K562 (cell line): ENCODE results near the gene TBR1. TPM values are rescaled to one million over a fixed set of nuclear protein-coding genes. Genes with fewer than 3 reads are reported as not detected.

Experiments
- ATAC-seq: fragments of 200-7000 bp; cut with Tn5 transposase; 3 replicates; pipeline ENCODE4 v1.9.1; 2020; ENCODE audit warnings: moderate library complexity
- BruUV-seq: library from RNA; stranded (reverse); fragments of 400-500 nt; replicated peaks from 2 replicates; lab custom pipeline; 2021; lab: Mats Ljungman, UMichigan
- CTCF ChIA-PET: fragments of 300-600 bp; formaldehyde crosslinking; extraction: SDS; loops from one replicate; lab custom pipeline; 2021; ENCODE audit warnings: low intra/inter-chr PET ratio; lab: Yijun Ruan, JAX
- POLR2A ChIA-PET: fragments of 300-600, 350-650 bp; sonication (Branson Sonifier 250); formaldehyde crosslinking; extraction: SDS; loops from one replicate; lab custom pipeline; 2021; ENCODE audit warnings: antibody characterized with exemption, inconsistent platforms; lab: Yijun Ruan, JAX
- DNase-seq, 4 experiments: peaks; one replicate each; pipeline versions ENCODE4 v3.0.0 to v3.0.0-alpha.2; 2011 to 2018; ENCODE audit warnings: low spot score in 3 of 4, mixed read lengths in 3 of 4; ENCODE audit errors: extremely low read depth in 1 of 4
- FAIRE-seq: peaks from 2 replicates; lab custom pipeline; 2011; peaks lifted over from hg19 to GRCh38; lab: Jason Lieb, UNC
- H2AFZ ChIP-seq: 2 replicates; pipeline ENCODE4 v1.6.0; 2011; ENCODE audit warnings: low read depth, low read length, control low read depth, inconsistent platforms
- H3K27ac ChIP-seq: fragments of 200-600 bp; 3 replicates; pipeline ENCODE4 v1.8.0; 2011; ENCODE audit warnings: low read depth, mild to moderate bottlenecking, control low read depth, inconsistent platforms, low read length, moderate library complexity, mixed read lengths; ENCODE audit errors: extremely low read depth
- H3K27me3 ChIP-seq, 2 experiments: fragments of 300-600 bp in 1 of 2; 2 replicates in 1 of 2; 3 replicates in 1 of 2; pipeline versions ENCODE4 v1.6.0 to v1.8.0; 2011; ENCODE audit warnings: inconsistent platforms in 2 of 2, low read length in 2 of 2, mild to moderate bottlenecking in 1 of 2, mixed read lengths in 1 of 2, moderate library complexity in 1 of 2; ENCODE audit not compliant: control insufficient read depth in 2 of 2, insufficient read depth in 2 of 2
- H3K36me3 ChIP-seq: fragments of 300-600 bp; 3 replicates; pipeline ENCODE4 v1.8.0; 2011; ENCODE audit warnings: mild to moderate bottlenecking, low read length, inconsistent platforms; ENCODE audit not compliant: control insufficient read depth, insufficient read depth
- H3K4me1 ChIP-seq, 2 experiments: fragments of 200-600 bp in 1 of 2; replicated peaks in 1 of 2; 2 replicates in 1 of 2; 3 replicates in 1 of 2; pipeline versions ENCODE4 v1.5.1 to v1.8.0; 2011; ENCODE audit warnings: inconsistent platforms in 2 of 2, low read length in 2 of 2, mild to moderate bottlenecking in 1 of 2, mixed read lengths in 1 of 2, moderate library complexity in 1 of 2; ENCODE audit not compliant: control insufficient read depth in 2 of 2, insufficient read depth in 2 of 2
- H3K4me2 ChIP-seq: 2 replicates; pipeline ENCODE4 v1.6.1; 2011; ENCODE audit warnings: low read length, control low read depth, inconsistent platforms, mixed read lengths; ENCODE audit not compliant: insufficient read depth
- H3K4me3 ChIP-seq: fragments of 200-600 bp; sonication (generic), shearing (Covaris generic); 2 replicates; pipeline ENCODE4 v1.5.1; 2016; ENCODE audit warnings: control low read depth, inconsistent platforms
- H3K79me2 ChIP-seq: fragments of 200-600 bp; 3 replicates; pipeline ENCODE4 v1.8.0; 2011; ENCODE audit warnings: low read length, inconsistent platforms; ENCODE audit not compliant: control insufficient read depth, insufficient read depth
- H3K9ac ChIP-seq, 2 experiments: 2 replicates each; pipeline versions ENCODE4 v1.6.0 to v1.6.1; 2011; ENCODE audit warnings: low read depth in 2 of 2, low read length in 2 of 2, control low read depth in 1 of 2, inconsistent platforms in 1 of 2, mild to moderate bottlenecking in 1 of 2, mixed read lengths in 1 of 2; ENCODE audit not compliant: insufficient read depth in 1 of 2
- H3K9me1 ChIP-seq: one replicate; pipeline ENCODE4 v1.6.0; 2011; ENCODE audit warnings: inconsistent platforms, mild to moderate bottlenecking, low read length, moderate library complexity; ENCODE audit not compliant: control insufficient read depth, insufficient read depth
- H3K9me3 ChIP-seq: replicated peaks from 2 replicates; pipeline ENCODE4 v1.5.1; 2011; ENCODE audit warnings: low read depth, low read length, inconsistent platforms; ENCODE audit not compliant: control insufficient read depth, insufficient read depth
- H4K20me1 ChIP-seq: replicated peaks from 2 replicates; pipeline ENCODE4 v1.6.1; 2011; ENCODE audit warnings: low read length, inconsistent platforms, mixed read lengths; ENCODE audit not compliant: control insufficient read depth, insufficient read depth
- NFXL1 ChIP-seq: fragments of 450-650 bp; formaldehyde crosslinking; IDR thresholded peaks from 2 replicates; pipeline ENCODE4 v1.4.0; 2021; ENCODE audit warnings: mild to moderate bottlenecking
- SMARCA4 ChIP-seq: fragments of 450-650 bp; IDR thresholded peaks from 2 replicates; pipeline ENCODE4 v1.6.1; 2016
- STAT5B ChIP-seq: fragments of 250-450 bp; sonication (Bioruptor Pico); IDR thresholded peaks from 2 replicates; pipeline ENCODE4 v1.8.0; 2021; ENCODE audit warnings: mild to moderate bottlenecking, inconsistent platforms
- TBL1XR1 ChIP-seq, 2 experiments: IDR thresholded peaks; 2 replicates each; pipeline ENCODE4 v1.6.1; 2012; ENCODE audit warnings: improper control_type of control experiment in 2 of 2, low read length in 2 of 2, mild to moderate bottlenecking in 1 of 2
- U2AF2 ChIP-seq: fragments of 200-400 bp; formaldehyde crosslinking; optimal IDR thresholded peaks from 2 replicates; pipeline ENCODE3; 2017; ENCODE audit warnings: low read depth, mild to moderate bottlenecking, low read length
- ZNF253 ChIP-seq: fragments of 250-450 bp; sonication (Bioruptor Pico); conservative IDR thresholded peaks from 2 replicates; pipeline ENCODE4 v1.6.1; 2021; ENCODE audit warnings: mild to moderate bottlenecking
- WGBS: fragments of 100-300 bp; shearing (Covaris generic); methylation state at CpG from one replicate; pipeline ENCODE4 v1.1.6; 2016; ENCODE audit warnings: low coverage, mixed read lengths; ENCODE audit not compliant: insufficient coverage; ENCODE audit errors: missing lambda C conversion rate; 5-methylcytosine and 5-hydroxymethylcytosine counted together
- in situ Hi-C: fragments of 300-500 bp; cut with MboI; formaldehyde crosslinking; loops from 4 replicates; pipeline ENCODE4 v1.15.0; 2018; ENCODE audit warnings: inconsistent platforms, mixed read lengths
- intact Hi-C: fragments of 100-400 bp; cut with micrococcal nuclease; formaldehyde crosslinking; loops from 2 replicates; pipeline ENCODE4 v1.14.2; 2022
- polyA plus RNA-seq, 8 experiments: library from polyadenylated mRNA; depleted of rRNA in 4 of 8; stranded (reverse) in 5 of 8; unstranded in 3 of 8; fragments of >200 nt; fragmentation: Nextera tagmentation in 2 of 8; fragmentation: Illumina TruSeq in 1 of 8; extraction: Ambion mirVana in 2 of 8; extraction: Trizol in 1 of 8; gene quantifications; 2 replicates each; pipeline versions ENCODE4 v1.2.1 to v1.2.3, GENCODE V29; 2011 to 2014; ENCODE audit warnings: inconsistent platforms in 1 of 8, missing spikeins in 1 of 8
- total RNA-seq, 7 experiments: library from RNA; depleted of rRNA in 6 of 7; stranded (reverse); fragments of >200 nt in 6 of 7; fragmentation: Illumina TruSeq in 2 of 7; extraction: Trizol in 2 of 7; gene quantifications; 2 replicates each; pipeline versions ENCODE4 v1.2.1 to v1.2.3, GENCODE V29; 2011 to 2021; ENCODE audit warnings: low replicate concordance in 1 of 7
- TF ChIP-seq, protein P1 (sequence below): fragments of 250-450 bp; sonication (Bioruptor Pico); IDR thresholded peaks from 2 replicates; pipeline ENCODE4 v1.5.0; 2021; ENCODE audit warnings: mild to moderate bottlenecking, moderate library complexity
- TF ChIP-seq, protein P2 (sequence below): fragments of 450-650 bp; IDR thresholded peaks from 2 replicates; pipeline ENCODE4 v1.6.1; 2017; ENCODE audit warnings: antibody characterized with exemption, mild to moderate bottlenecking
- TF ChIP-seq, protein P3 (sequence below): fragments of 450-650 bp; IDR thresholded peaks from 2 replicates; pipeline ENCODE4 v1.6.1; 2016
- TF ChIP-seq, protein P4 (sequence below): sonication (generic); formaldehyde crosslinking; IDR thresholded peaks from 2 replicates; pipeline ENCODE4 v1.8.0; 2022; ENCODE audit warnings: mild to moderate bottlenecking, missing genetic modification reagents

Gene TBR1
- total and polyA plus RNA-seq, 9 of the 15 experiments (the other 6 are each of a cell fraction or from before 2014, with no cell fraction given), result 0.01 to 0.09 TPM; not detected in 7

DNA sequence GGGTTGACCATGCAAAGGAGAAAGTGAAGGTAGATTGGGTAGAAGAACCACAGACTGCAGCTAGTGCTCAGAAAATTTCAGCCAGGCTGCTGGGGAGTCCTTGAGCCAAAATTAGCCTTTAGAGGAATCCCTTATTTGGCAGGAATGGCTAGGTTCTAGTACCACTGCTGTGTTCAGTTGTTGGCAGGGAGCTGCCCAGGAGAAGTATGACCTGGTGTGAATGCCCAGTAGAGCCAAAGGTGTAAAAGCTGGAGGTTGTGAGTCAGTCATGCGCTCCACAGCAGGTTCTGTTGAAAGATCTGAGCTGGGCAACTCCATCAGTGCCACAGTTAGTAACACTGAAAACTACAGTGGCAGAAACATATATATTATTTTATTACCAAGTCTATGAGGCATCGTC is 36.4 kb upstream of the TBR1 start:
- ChIA-PET POLR2A (interaction anchor here (1.4 kb wide), 1 partner anchor 10 kb away, joined by 5 read pairs; no protein-coding TSS in a partner anchor), CTCF (no interaction called here)
- H3K27me3 ChIP-seq, result no peaks in the 10 kb centered on the region
- no peak for FAIRE-seq
- no peak overlapping the region for H3K4me3 ChIP-seq
- H3K4me1 ChIP-seq, result no peaks in the 10 kb centered on the region
- H3K4me2 ChIP-seq, result no peak overlapping the region
- no peaks in the 10 kb centered on the region for H3K9me1 ChIP-seq
- DNase-seq, result no peak
- H2AFZ ChIP-seq, result no peak overlapping the region
- 98% methylated on average over 2 of the region's 2 CpGs for WGBS
- peaks cover 60% of the 10 kb centered on the region for H3K36me3 ChIP-seq
- no TSS peak for BruUV-seq
- no peaks in the 10 kb centered on the region for H4K20me1 ChIP-seq
- no peaks in the 10 kb centered on the region for H3K9me3 ChIP-seq
- H3K27ac ChIP-seq, result no peak overlapping the region
- intact Hi-C loops (no loop called here), in situ Hi-C loops (no loop called here)
- TF ChIP-seq NFXL1 (no peak), STAT5B (no peak), U2AF2 (no peak), TBL1XR1 (IDR thresholded peaks at IDR 0.05; ENCODE audit: low read length in 2 of 2) (no peak), ZNF253 (CRISPR knock-in tag) (no peak), SMARCA4 (no peak)
- TF ChIP-seq, protein P1, sequence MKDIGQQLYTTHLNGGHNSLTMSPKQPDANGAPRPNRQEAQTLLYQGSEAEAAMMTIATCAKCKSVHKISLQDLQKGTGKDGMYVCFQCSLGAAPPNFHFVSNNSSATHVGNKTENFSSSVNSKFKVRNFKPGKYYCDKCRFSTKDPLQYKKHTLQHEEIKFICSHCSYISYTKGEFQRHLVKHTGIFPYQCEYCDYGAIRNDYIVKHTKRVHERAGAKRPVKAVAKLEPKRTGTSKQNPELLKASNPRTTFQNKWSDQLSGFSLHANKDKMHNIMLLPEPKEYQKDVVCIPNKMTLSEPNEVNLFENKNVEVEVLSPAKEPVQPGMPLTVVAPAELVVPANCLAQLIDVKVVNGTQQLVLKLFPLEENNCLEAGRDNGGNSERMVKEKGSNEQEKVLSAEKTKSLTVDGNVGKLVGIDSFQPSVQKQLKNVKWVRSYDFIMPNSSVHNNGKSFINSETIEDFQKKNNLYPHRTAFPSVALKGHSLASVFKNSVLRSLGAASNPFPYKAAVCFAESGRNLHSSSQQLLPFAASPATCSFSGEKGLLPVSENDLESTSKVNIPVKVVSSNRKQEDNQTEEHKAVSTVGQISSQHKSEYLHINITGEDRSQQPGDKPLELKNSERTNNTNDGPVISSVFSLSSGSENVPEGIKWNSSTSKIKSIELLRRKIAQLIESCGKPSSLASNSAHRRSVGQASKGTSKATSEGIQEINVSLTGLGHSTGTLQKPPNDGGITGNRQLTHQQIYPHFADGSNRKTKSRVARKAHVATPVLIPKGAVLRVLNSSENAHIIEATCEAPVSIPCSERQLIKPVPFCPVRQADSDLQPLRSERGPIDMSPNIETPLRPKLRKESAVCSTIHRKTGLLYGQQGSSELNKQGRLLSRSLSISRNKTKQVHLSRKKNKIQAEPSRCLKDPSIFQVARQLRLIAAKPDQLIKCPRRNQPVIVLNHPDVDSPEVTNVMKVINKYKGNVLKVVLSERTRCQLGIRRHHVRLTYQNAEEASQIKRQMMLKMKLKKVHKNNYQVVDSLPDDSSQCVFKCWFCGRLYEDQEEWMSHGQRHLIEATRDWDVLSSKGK, result no peak
- TF ChIP-seq, protein P2, sequence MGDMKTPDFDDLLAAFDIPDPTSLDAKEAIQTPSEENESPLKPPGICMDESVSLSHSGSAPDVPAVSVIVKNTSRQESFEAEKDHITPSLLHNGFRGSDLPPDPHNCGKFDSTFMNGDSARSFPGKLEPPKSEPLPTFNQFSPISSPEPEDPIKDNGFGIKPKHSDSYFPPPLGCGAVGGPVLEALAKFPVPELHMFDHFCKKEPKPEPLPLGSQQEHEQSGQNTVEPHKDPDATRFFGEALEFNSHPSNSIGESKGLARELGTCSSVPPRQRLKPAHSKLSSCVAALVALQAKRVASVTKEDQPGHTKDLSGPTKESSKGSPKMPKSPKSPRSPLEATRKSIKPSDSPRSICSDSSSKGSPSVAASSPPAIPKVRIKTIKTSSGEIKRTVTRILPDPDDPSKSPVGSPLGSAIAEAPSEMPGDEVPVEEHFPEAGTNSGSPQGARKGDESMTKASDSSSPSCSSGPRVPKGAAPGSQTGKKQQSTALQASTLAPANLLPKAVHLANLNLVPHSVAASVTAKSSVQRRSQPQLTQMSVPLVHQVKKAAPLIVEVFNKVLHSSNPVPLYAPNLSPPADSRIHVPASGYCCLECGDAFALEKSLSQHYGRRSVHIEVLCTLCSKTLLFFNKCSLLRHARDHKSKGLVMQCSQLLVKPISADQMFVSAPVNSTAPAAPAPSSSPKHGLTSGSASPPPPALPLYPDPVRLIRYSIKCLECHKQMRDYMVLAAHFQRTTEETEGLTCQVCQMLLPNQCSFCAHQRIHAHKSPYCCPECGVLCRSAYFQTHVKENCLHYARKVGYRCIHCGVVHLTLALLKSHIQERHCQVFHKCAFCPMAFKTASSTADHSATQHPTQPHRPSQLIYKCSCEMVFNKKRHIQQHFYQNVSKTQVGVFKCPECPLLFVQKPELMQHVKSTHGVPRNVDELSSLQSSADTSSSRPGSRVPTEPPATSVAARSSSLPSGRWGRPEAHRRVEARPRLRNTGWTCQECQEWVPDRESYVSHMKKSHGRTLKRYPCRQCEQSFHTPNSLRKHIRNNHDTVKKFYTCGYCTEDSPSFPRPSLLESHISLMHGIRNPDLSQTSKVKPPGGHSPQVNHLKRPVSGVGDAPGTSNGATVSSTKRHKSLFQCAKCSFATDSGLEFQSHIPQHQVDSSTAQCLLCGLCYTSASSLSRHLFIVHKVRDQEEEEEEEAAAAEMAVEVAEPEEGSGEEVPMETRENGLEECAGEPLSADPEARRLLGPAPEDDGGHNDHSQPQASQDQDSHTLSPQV, result no peak
- TF ChIP-seq, protein P3, sequence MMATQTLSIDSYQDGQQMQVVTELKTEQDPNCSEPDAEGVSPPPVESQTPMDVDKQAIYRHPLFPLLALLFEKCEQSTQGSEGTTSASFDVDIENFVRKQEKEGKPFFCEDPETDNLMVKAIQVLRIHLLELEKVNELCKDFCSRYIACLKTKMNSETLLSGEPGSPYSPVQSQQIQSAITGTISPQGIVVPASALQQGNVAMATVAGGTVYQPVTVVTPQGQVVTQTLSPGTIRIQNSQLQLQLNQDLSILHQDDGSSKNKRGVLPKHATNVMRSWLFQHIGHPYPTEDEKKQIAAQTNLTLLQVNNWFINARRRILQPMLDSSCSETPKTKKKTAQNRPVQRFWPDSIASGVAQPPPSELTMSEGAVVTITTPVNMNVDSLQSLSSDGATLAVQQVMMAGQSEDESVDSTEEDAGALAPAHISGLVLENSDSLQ, result no peak
- TF ChIP-seq, protein P4, sequence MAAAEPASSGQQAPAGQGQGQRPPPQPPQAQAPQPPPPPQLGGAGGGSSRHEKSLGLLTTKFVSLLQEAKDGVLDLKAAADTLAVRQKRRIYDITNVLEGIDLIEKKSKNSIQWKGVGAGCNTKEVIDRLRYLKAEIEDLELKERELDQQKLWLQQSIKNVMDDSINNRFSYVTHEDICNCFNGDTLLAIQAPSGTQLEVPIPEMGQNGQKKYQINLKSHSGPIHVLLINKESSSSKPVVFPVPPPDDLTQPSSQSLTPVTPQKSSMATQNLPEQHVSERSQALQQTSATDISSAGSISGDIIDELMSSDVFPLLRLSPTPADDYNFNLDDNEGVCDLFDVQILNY, result no peak
- H3K79me2 ChIP-seq, result no peaks in the 10 kb centered on the region; the same call in 2 of the 3 replicates
- ATAC-seq, result no peak
- no peak overlapping the region for H3K9ac ChIP-seq
